Left ventricle myocardium inferior (tissue), 1 donor: ENCODE measurements around the gene ATP8B1. TPM values are rescaled to one million over a fixed set of nuclear protein-coding genes. Genes with fewer than 3 reads are reported as not detected.

Experiments
- DNase-seq: peaks from one replicate; pipeline ENCODE4 v3.0.0-alpha.2; 2020
- H3K27ac ChIP-seq: fragments of 200-600 bp; replicated peaks from 2 replicates; pipeline ENCODE4 v1.8.0; 2021
- H3K27me3 ChIP-seq: fragments of 200-600 bp; 2 replicates; pipeline ENCODE4 v1.8.0; 2021; ENCODE audit warnings: low read depth
- H3K36me3 ChIP-seq: fragments of 200-600 bp; 2 replicates; pipeline ENCODE4 v1.8.0; 2021
- H3K4me1 ChIP-seq: fragments of 200-600 bp; 2 replicates; pipeline ENCODE4 v1.8.0; 2021
- H3K4me3 ChIP-seq: fragments of 200-600 bp; 2 replicates; pipeline ENCODE4 v1.8.0; 2021; ENCODE audit warnings: mild to moderate bottlenecking, moderate library complexity
- H3K9me3 ChIP-seq: fragments of 200-600 bp; replicated peaks from 2 replicates; pipeline ENCODE4 v1.8.0; 2021
- CTCF ChIP-seq: fragments of 200-600 bp; IDR thresholded peaks from 2 replicates; pipeline ENCODE4 v1.8.0; 2021; ENCODE audit warnings: antibody characterized with exemption, mild to moderate bottlenecking, borderline replicate concordance
- intact Hi-C: fragments of 100-400 bp; cut with micrococcal nuclease; formaldehyde crosslinking; loops from one replicate; pipeline ENCODE4 v1.11.0; 2022
- total RNA-seq: library from RNA; stranded (reverse); fragmentation: NEBNext Ultra II Directional; extraction: Animal tissue kit (Norgen Biotek cat#: 25700); gene quantifications from one replicate; pipeline ENCODE4 v1.2.1, GENCODE V29; 2021
- donor health status: DM: no; HTN: yes; CAD: no; lungs with severe emphysema.

The ATP8B1 gene
- total RNA-seq, 1 donor from 2014 or later: 8.6 TPM

- no peak overlapping the region for H3K4me3 ChIP-seq
- no peaks in the 10 kb centered on the region for H3K27me3 ChIP-seq
- peaks cover 25% of the 10 kb centered on the region for H3K9me3 ChIP-seq
- TF ChIP-seq CTCF: no peak
- intact Hi-C loops: no loop called here
- H3K27ac ChIP-seq: no peak overlapping the region
- no peaks in the 10 kb centered on the region for H3K36me3 ChIP-seq
- H3K4me1 ChIP-seq: peaks cover 33% of the 10 kb centered on the region
- no peak for DNase-seq
Observed at GRCh38 chr18:57811477-57812125, 8.5 kb upstream of the ATP8B1 start.

GRCh38 chr18:57809190-57809589 lies 6.1 kb upstream of the ATP8B1 start:
- H3K9me3 ChIP-seq: peaks cover 25% of the 10 kb centered on the region
- no peaks in the 10 kb centered on the region for H3K36me3 ChIP-seq
- peaks cover 37% of the 10 kb centered on the region for H3K4me1 ChIP-seq
- TF ChIP-seq CTCF: no peak
- H3K4me3 ChIP-seq: no peak overlapping the region
- intact Hi-C loops: no loop called here
- peak overlapping the region; percentile 69 for H3K27ac ChIP-seq
- no peak for DNase-seq
- H3K27me3 ChIP-seq: no peaks in the 10 kb centered on the region

GRCh38 chr18:57807336-57808117 lies 4.4 kb upstream of the ATP8B1 start:
- TF ChIP-seq CTCF: no peak
- H3K4me3 ChIP-seq: no peak overlapping the region
- peak overlapping the region; percentile 69 for H3K27ac ChIP-seq
- DNase-seq: no peak
- H3K4me1 ChIP-seq: peaks cover 52% of the 10 kb centered on the region
- H3K9me3 ChIP-seq: peaks cover 14% of the 10 kb centered on the region
- intact Hi-C loops: no loop called here
- no peaks in the 10 kb centered on the region for H3K36me3 ChIP-seq
- no peaks in the 10 kb centered on the region for H3K27me3 ChIP-seq

- Histone ChIP-seq H3K36me3 (no peaks in the 10 kb centered on the region), H3K27me3 (no peaks in the 10 kb centered on the region), H3K4me3 (no peak overlapping the region), H3K27ac (peak overlapping the region; percentile 69), H3K4me1 (peaks cover 58% of the 10 kb centered on the region), H3K9me3 (peaks cover 8% of the 10 kb centered on the region)
- TF ChIP-seq CTCF: no peak
- no peak for DNase-seq
- intact Hi-C loops: no loop called here
Observed at GRCh38 chr18:57806978-57807285, 3.8 kb upstream of the ATP8B1 start.

GRCh38 chr18:57806201-57806977 lies 3.3 kb upstream of the ATP8B1 start:
- H3K9me3 ChIP-seq: peaks cover 3% of the 10 kb centered on the region
- intact Hi-C loops: no loop called here
- DNase-seq: no peak

More at GRCh38 chr18:57806201-57806977, 3.3 kb upstream of the ATP8B1 start:
- no peaks in the 10 kb centered on the region for H3K27me3 ChIP-seq
- no peaks in the 10 kb centered on the region for H3K36me3 ChIP-seq
- peak overlapping the region; percentile 69 for H3K27ac ChIP-seq
- H3K4me3 ChIP-seq: no peak overlapping the region
- H3K4me1 ChIP-seq: peaks cover 63% of the 10 kb centered on the region
- no peak for TF ChIP-seq CTCF
